GM06990 (cell line): ENCODE measurements around the gene HMGA1.

Experiments used
- DNase-seq: peaks from one replicate; pipeline ENCODE4 v3.0.0-alpha.2; 2011; ENCODE audit not compliant: insufficient read length; ENCODE audit errors: extremely low read depth
- H3K27me3 ChIP-seq: replicated peaks from 2 replicates; pipeline ENCODE4 v1.6.0; 2011; ENCODE audit warnings: low read length; ENCODE audit not compliant: control insufficient read depth, insufficient read depth
- H3K36me3 ChIP-seq: 2 replicates; pipeline ENCODE4 v1.5.1; 2011; ENCODE audit warnings: low read length; ENCODE audit not compliant: control insufficient read depth, insufficient read depth
- H3K4me3 ChIP-seq: replicated peaks from 2 replicates; pipeline ENCODE4 v1.5.1; 2011; ENCODE audit warnings: low read depth, mild to moderate bottlenecking, control low read depth, low read length
- TF ChIP-seq, protein P1 (sequence below): IDR thresholded peaks from 2 replicates; pipeline ENCODE4 v1.5.1; 2011; ENCODE audit warnings: low read length, control low read depth, mild to moderate bottlenecking, inconsistent platforms; ENCODE audit not compliant: insufficient read depth, poor library complexity, severe bottlenecking

The HMGA1 gene

DNA sequence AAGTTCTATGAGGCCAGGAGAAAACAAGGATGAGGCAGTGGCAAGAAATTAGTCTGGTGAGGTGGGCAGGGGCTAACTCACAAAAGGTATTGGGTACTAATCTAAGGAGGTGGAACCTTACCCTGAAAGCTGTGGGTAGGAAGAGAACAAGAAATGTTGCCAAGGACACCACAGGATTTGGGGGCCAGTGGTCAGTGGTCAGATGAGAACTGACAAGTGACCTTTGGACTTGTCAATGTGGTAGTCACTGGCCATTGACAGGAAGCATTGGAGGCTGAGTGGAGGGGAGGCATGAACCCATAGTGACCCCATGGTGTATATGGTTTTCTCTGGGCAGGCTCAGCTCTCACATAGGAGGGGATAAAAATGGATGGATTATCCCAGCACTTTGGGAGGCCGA is 37.5 kb downstream of the HMGA1 start:
- DNase-seq: no peak
- H3K36me3 ChIP-seq: no peaks in the 10 kb centered on the region
- no peaks in the 10 kb centered on the region for H3K27me3 ChIP-seq
- TF ChIP-seq, protein P1, sequence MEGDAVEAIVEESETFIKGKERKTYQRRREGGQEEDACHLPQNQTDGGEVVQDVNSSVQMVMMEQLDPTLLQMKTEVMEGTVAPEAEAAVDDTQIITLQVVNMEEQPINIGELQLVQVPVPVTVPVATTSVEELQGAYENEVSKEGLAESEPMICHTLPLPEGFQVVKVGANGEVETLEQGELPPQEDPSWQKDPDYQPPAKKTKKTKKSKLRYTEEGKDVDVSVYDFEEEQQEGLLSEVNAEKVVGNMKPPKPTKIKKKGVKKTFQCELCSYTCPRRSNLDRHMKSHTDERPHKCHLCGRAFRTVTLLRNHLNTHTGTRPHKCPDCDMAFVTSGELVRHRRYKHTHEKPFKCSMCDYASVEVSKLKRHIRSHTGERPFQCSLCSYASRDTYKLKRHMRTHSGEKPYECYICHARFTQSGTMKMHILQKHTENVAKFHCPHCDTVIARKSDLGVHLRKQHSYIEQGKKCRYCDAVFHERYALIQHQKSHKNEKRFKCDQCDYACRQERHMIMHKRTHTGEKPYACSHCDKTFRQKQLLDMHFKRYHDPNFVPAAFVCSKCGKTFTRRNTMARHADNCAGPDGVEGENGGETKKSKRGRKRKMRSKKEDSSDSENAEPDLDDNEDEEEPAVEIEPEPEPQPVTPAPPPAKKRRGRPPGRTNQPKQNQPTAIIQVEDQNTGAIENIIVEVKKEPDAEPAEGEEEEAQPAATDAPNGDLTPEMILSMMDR: no peak
- H3K4me3 ChIP-seq: no peak overlapping the region

DNA sequence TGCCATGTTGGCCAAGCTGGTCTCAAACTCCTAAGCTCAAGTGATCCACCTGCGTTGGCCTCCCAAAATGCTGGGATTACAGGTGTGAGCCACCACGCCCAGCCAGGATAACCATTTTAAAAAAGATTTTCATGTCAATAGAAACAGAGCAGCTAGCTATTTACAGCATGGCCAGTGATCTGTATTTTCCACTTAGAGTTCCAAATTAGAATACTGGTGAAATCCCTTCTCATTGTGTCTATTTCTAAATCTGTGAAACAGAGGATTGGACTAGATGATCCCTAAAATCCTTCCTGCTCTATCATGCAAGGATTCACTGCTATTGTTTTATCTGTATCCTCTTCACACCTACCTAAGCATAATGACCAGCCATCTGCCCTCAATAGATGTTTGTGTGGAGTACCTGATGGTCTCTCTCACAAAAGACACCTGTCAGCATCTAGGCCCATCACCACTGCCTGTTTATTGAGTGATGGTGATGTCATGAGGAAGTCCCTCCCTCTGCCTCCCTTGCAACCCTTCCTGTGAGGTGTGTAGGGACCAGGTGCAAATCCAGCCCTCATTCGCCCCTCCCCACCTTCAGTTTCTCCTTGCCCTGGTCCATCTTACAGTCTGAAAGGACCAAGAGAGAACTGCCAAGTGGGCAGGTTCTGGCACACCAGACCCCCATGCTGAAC is 38.6 kb downstream of the HMGA1 start:
- TF ChIP-seq, protein P1: no peak
- no peaks in the 10 kb centered on the region for H3K27me3 ChIP-seq
- peaks cover 6% of the 10 kb centered on the region for H3K36me3 ChIP-seq
- DNase-seq: no peak
- no peak overlapping the region for H3K4me3 ChIP-seq

DNA sequence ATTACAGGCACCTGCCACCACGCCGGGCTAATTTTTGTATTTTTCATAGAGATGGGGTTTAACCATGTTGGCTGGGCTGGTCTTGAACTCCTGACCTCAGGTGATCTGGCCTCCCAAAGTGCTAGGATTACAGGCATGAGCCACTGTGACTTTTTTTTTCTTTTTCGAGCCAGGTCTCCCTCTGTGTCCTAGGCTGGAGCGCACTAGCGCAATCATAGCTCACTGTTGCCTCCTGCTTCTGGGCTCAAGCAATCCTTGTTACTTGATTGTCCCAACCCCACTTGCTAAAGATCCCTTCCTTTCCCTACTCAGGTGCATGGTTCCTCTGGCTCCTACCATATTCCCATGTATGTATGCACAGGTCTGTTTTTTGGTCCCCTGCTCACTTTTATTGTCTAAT is 39.5 kb downstream of the HMGA1 start:
- Histone ChIP-seq H3K36me3 (peaks cover 6% of the 10 kb centered on the region), H3K4me3 (no peak overlapping the region), H3K27me3 (no peaks in the 10 kb centered on the region)
- TF ChIP-seq, protein P1: no peak
- DNase-seq: no peak

DNA sequence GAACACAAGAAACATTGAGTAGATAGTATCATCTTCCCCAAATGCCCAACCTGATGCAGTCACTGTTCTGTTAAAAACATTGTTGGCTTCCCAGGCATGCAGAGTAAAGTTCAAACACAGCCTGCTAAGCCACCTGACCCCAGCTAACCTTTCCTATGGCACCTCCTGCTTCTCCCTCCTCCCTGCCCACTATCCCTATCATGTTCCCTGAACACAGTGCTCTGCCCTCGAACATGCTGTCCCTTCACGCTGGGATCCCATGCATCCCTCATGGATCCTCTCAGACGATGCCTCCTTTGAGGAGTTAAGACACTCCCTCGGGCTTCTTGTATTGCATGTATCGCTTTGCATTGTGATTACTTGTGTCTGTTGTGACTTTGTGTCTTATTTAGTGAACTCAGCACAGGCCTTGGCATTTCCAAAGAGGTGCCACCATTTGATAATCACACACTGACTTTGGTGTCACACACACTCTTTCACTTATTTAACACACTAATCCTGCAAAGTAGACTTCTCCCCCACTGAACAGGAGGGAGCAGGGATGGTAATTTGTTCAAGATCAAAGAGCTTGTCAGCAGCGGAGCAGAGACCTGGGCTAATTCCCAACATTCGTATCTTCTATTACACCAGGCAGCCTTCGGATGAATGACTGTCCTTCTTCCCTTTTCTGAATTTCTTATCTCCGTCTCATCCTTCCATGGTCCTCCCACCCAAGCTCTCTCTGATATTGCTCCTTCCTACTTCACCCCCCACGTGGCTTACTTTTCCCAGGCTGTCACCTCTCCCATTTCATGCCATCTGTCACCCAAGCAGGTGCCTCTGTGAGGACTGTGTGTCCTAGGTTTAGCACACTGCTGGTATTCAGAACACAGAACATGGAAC is 40.4 kb downstream of the HMGA1 start:
- no peak for DNase-seq
- no peaks in the 10 kb centered on the region for H3K27me3 ChIP-seq
- TF ChIP-seq, protein P1: no peak
- no peak overlapping the region for H3K4me3 ChIP-seq
- peaks cover 6% of the 10 kb centered on the region for H3K36me3 ChIP-seq

DNA sequence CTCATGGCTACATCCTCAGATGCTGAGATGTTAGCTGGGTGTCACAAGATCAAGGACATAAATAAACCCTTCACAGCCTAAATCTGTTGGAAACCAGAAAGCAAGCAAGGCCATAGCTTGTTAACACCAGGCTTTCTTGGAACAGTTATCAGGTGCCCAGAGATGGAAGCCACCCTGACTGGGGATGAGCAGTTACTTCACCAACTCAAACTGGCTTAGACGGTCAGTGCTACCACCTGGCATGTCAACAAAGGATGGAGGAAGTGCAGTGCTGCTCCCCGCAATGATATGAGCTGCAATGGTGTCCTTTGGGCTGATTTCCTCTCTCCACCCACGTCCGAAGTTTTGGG is 41.1 kb downstream of the HMGA1 start:
- no peak for DNase-seq
- Histone ChIP-seq H3K27me3 (no peaks in the 10 kb centered on the region), H3K36me3 (peaks cover 6% of the 10 kb centered on the region), H3K4me3 (no peak overlapping the region)
- TF ChIP-seq, protein P1: no peak
